ENCODE measurements around the gene VSTM2A.

VSTM2A gene

GRCh38 chr7:54563329-54563916 lies 21.2 kb downstream of the VSTM2A start:
- Mint-ChIP-seq H3K4me3 (no peak overlapping the region), H3K4me1 (no peaks in the 10 kb centered on the region), H3K27me3 (no peaks in the 10 kb centered on the region), H3K9me3 (no peaks in the 10 kb centered on the region), H3K36me3 (no peaks in the 10 kb centered on the region), H3K27ac (no peak overlapping the region)
- ATAC-seq: no peak

- Mint-ChIP-seq H3K36me3 (no peaks in the 10 kb centered on the region), H3K4me1 (no peaks in the 10 kb centered on the region), H3K4me3 (no peak overlapping the region), H3K27me3 (no peaks in the 10 kb centered on the region), H3K27ac (no peak overlapping the region), H3K9me3 (no peaks in the 10 kb centered on the region)
- no peak for ATAC-seq
These were observed 23.3 kb downstream of the VSTM2A start for GRCh38 chr7:54565432-54565831.

- Mint-ChIP-seq H3K36me3 (no peaks in the 10 kb centered on the region), H3K27ac (no peak overlapping the region), H3K27me3 (no peaks in the 10 kb centered on the region), H3K4me1 (no peaks in the 10 kb centered on the region), H3K9me3 (peaks cover 6% of the 10 kb centered on the region), H3K4me3 (no peak overlapping the region)
- ATAC-seq: no peak
These were observed 39.3 kb downstream of the VSTM2A start for GRCh38 chr7:54581511-54581910.

GRCh38 chr7:54591404-54592386 lies 49.5 kb downstream of the VSTM2A start:
- Mint-ChIP-seq H3K27ac (no peak overlapping the region), H3K9me3 (peaks cover 9% of the 10 kb centered on the region), H3K27me3 (no peaks in the 10 kb centered on the region), H3K4me3 (no peak overlapping the region), H3K4me1 (no peaks in the 10 kb centered on the region), H3K36me3 (no peaks in the 10 kb centered on the region)
- ATAC-seq: no peak

GRCh38 chr7:54596747-54597146 lies 54.6 kb downstream of the VSTM2A start:
- ATAC-seq: peak; percentile 69
- no peak overlapping the region for H3K4me3 Mint-ChIP-seq
- no peaks in the 10 kb centered on the region for H3K27me3 Mint-ChIP-seq
- H3K27ac Mint-ChIP-seq: no peak overlapping the region
- H3K9me3 Mint-ChIP-seq: peaks cover 12% of the 10 kb centered on the region
- H3K4me1 Mint-ChIP-seq: no peaks in the 10 kb centered on the region
- no peaks in the 10 kb centered on the region for H3K36me3 Mint-ChIP-seq

GRCh38 chr7:54615537-54615936 lies 73.4 kb downstream of the VSTM2A start:
- Mint-ChIP-seq H3K36me3 (no peaks in the 10 kb centered on the region), H3K4me1 (no peaks in the 10 kb centered on the region), H3K9me3 (no peaks in the 10 kb centered on the region), H3K4me3 (no peak overlapping the region), H3K27me3 (no peaks in the 10 kb centered on the region), H3K27ac (no peak overlapping the region)
- ATAC-seq: no peak
